Measurements from ENCODE around the gene CELF4.

GRCh38 chr18:37465958-37466357 is 99.6 kb downstream of the CELF4 start:
- TF ChIP-seq CTCF (IDR thresholded peaks at IDR 0.05; ENCODE audit: borderline replicate concordance, extremely low read depth, low read length, poor library complexity, severe bottlenecking) (no peak), EZH2 (IDR thresholded peaks at IDR 0.05; ENCODE audit: borderline replicate concordance, low read depth, low read length, severe bottlenecking) (no peak)

All from DND-41 (cell line).